ENCODE results near the gene SLAIN2. TPM values are rescaled to one million over a fixed set of nuclear protein-coding genes. Genes with fewer than 3 reads are reported as not detected.

Gene SLAIN2
- total and polyA plus RNA-seq, 2 of the 4 experiments (the other 2 are of a cell fraction), result 23.3 to 53.0 TPM

GRCh38 chr4:48329193-48329592 is 12.1 kb upstream of the SLAIN2 start:
- in situ Hi-C loops (cut with MboI; ENCODE audit: low sequenced_read_pairs), result no loop called here
- ATAC-seq (ENCODE audit: low read depth) (no peak), DNase-seq (no peak)
- Histone ChIP-seq H3K18ac (ENCODE audit: low read depth, low read length) (peak overlapping the region; percentile 91; the same call in 1 of the 2 replicates), H3K4ac (ENCODE audit: low read depth, low read length) (peak overlapping the region; percentile 46; the same call in 1 of the 2 replicates), H3K56ac (ENCODE audit: extremely low read depth, insufficient read depth, low read length) (no peak overlapping the region), H2AK9ac (replicated peaks; ENCODE audit: low read depth, low read length, poor library complexity) (no peak overlapping the region), H3K9me3 (ENCODE audit: control insufficient read depth, insufficient read depth, low read length) (no peaks in the 10 kb centered on the region), H3K27me3 (ENCODE audit: control insufficient read depth, insufficient read depth, low read length) (no peaks in the 10 kb centered on the region), H3K4me3 (ENCODE audit: insufficient read depth, low read depth, low read length) (no peak overlapping the region), H3K9ac (ENCODE audit: low read depth, low read length) (no peak overlapping the region), H3K23ac (ENCODE audit: low read depth, low read length) (no peak overlapping the region), H2BK5ac (ENCODE audit: low read depth, low read length, poor library complexity, severe bottlenecking) (no peak overlapping the region), H4K91ac (ENCODE audit: insufficient read depth, low read depth, low read length) (peak overlapping the region; percentile 29), H3K36me3 (ENCODE audit: control insufficient read depth, insufficient read depth, low read length) (no peaks in the 10 kb centered on the region), H3K79me1 (ENCODE audit: low read depth in 1 of 2, low read length in 2 of 2) (no peaks in the 10 kb centered on the region), H3K14ac (replicated peaks; ENCODE audit: low read depth, low read length) (peak overlapping the region; percentile 43), H3K9me1 (ENCODE audit: insufficient read depth, low read length) (peaks cover 6% of the 10 kb centered on the region; the same call in 1 of the 2 replicates), H2AK5ac (ENCODE audit: low read depth, low read length) (0 out of 2 replicates have a peak overlapping the region, but pooled peaks have one; percentile 3), H3K4me2 (ENCODE audit: low read depth, low read length) (peak overlapping the region; percentile 45; the same call in 1 of the 2 replicates), H3K27ac (ENCODE audit: insufficient read depth, low read length) (no peak overlapping the region), H4K20me1 (ENCODE audit: insufficient read depth, low read length) (no peaks in the 10 kb centered on the region), H2BK15ac (ENCODE audit: low read depth, low read length) (peak overlapping the region; percentile 25), H2BK120ac (ENCODE audit: low read depth, low read length) (peak overlapping the region; percentile 54), H2BK20ac (ENCODE audit: low read depth, low read length) (peak overlapping the region; percentile 86), H4K5ac (ENCODE audit: low read depth, low read length) (peak overlapping the region; percentile 27; the same call in 1 of the 2 replicates), H4K8ac (ENCODE audit: low read depth in 2 of 2, low read length in 2 of 2) (no peak overlapping the region; a peak in 1 of 4 replicates), H3K4me1 (ENCODE audit: control insufficient read depth, insufficient read depth, low read length) (peaks cover 9% of the 10 kb centered on the region), H2AFZ (replicated peaks; ENCODE audit: low read length, poor library complexity) (no peak overlapping the region)
- POLR2A ChIA-PET (ENCODE audit: unreplicated experiment), result interaction anchor here (0.6 kb wide), 1 partner anchor 12 kb away, joined by 4 read pairs; the partner anchor contains the start of gene SLAIN2
- CTCF ChIA-PET, result interaction anchor here (1.2 kb wide), 1 partner anchor 18 kb away, joined by 3 read pairs; no protein-coding TSS in a partner anchor
- dilution Hi-C loops (cut with HindIII; ENCODE audit: low sequenced_read_pairs, unreplicated experiment), result no loop called here
- no TSS peak for BruUV-seq (replicated peaks)
- TF ChIP-seq CHD1 (IDR thresholded peaks at IDR 0.05; ENCODE audit: low read depth, low read length) (no peak), MXI1 (IDR thresholded peaks at IDR 0.05; ENCODE audit: borderline replicate concordance, low read depth, low read length) (no peak), RAD21 (IDR thresholded peaks at IDR 0.05; ENCODE audit: low read length) (no peak), USF2 (IDR thresholded peaks at IDR 0.05; ENCODE audit: low read depth, low read length) (no peak), POLR2A (IDR thresholded peaks at IDR 0.05; ENCODE audit: low read depth, low read length) (no peak), MAZ (IDR thresholded peaks at IDR 0.05; ENCODE audit: borderline replicate concordance, low read depth, low read length) (no peak), CTCF (conservative IDR thresholded peaks at IDR 0.05; ENCODE audit: low read depth, low read length) (no peak), SMC3 (IDR thresholded peaks at IDR 0.05; ENCODE audit: low read depth, low read length) (no peak), RCOR1 (IDR thresholded peaks at IDR 0.05; ENCODE audit: insufficient replicate concordance, low read length) (no peak), CEBPB (IDR thresholded peaks at IDR 0.05; ENCODE audit: low read depth, low read length) (no peak)
- intact Hi-C loops (cut with micrococcal nuclease), result no loop called here
- no CpG with 5 or more reads among the region's 1 CpG for WGBS, 2 experiments (ENCODE audit: extremely low coverage in 2 of 2, insufficient read length in 1 of 2)
